Neural progenitor cell (in vitro differentiated cells): ENCODE measurements around the gene ALOX15. TPM values are rescaled to one million over a fixed set of nuclear protein-coding genes. Genes with fewer than 3 reads are reported as not detected.
"Not testable (repeated sequence)": the region's sequence is repeated elsewhere in the genome, so short reads cannot be mapped to it uniquely, and the experiment has no call there.

ENCODE experiments used
- DNase-seq: peaks from one replicate; pipeline ENCODE4 v3.0.0-alpha.2; 2016; ENCODE audit warnings: low spot score
- H2AFZ ChIP-seq: fragments of 200-600 bp; sonication (generic); replicated peaks from 2 replicates; pipeline ENCODE4 v1.6.1; 2016; ENCODE audit warnings: antibody characterized with exemption
- H3F3A ChIP-seq: fragments of 200-600 bp; sonication (generic); 2 replicates; pipeline ENCODE4 v1.6.1; 2016; ENCODE audit warnings: antibody characterized with exemption, low read depth
- H3K27ac ChIP-seq: fragments of 200-600 bp; sonication (generic); 2 replicates; pipeline ENCODE4 v1.5.1; 2016; ENCODE audit warnings: mild to moderate bottlenecking
- H3K27me3 ChIP-seq: fragments of 200-600 bp; sonication (generic); 2 replicates; pipeline ENCODE4 v1.6.1; 2016; ENCODE audit warnings: mild to moderate bottlenecking, moderate library complexity
- H3K36me3 ChIP-seq: fragments of 200-600 bp; sonication (generic); 2 replicates; pipeline ENCODE4 v1.5.1; 2016
- H3K4me1 ChIP-seq: fragments of 200-600 bp; sonication (generic); 2 replicates; pipeline ENCODE4 v1.6.1; 2016; ENCODE audit warnings: mixed run types
- H3K4me2 ChIP-seq: fragments of 200-600 bp; sonication (generic); 2 replicates; pipeline ENCODE4 v1.6.1; 2016
- H3K4me3 ChIP-seq: fragments of 200-600 bp; sonication (generic); 2 replicates; pipeline ENCODE4 v1.5.1; 2016
- H3K79me2 ChIP-seq: fragments of 200-600 bp; sonication (generic); 2 replicates; pipeline ENCODE4 v1.6.1; 2016; ENCODE audit warnings: low read depth
- H3K9ac ChIP-seq: fragments of 200-600 bp; sonication (generic); 2 replicates; pipeline ENCODE4 v1.6.1; 2016
- H3K9me3 ChIP-seq: fragments of 200-600 bp; sonication (generic); 2 replicates; pipeline ENCODE4 v1.5.1; 2016; ENCODE audit warnings: low read depth
- H4K20me1 ChIP-seq: fragments of 200-600 bp; sonication (generic); 2 replicates; pipeline ENCODE4 v1.6.1; 2016; ENCODE audit warnings: low read depth
- H3K27ac Mint-ChIP-seq: 3 replicates; pipeline ENCODE4 v1.8.0; 2021; ENCODE audit warnings: mixed read lengths
- H3K27me3 Mint-ChIP-seq: 2 replicates; pipeline ENCODE4 v1.8.0; 2022; ENCODE audit warnings: low read depth, mild to moderate bottlenecking, inconsistent platforms, moderate library complexity, mixed read lengths; ENCODE audit not compliant: insufficient read depth
- H3K36me3 Mint-ChIP-seq: 3 replicates; pipeline ENCODE4 v1.8.0; 2021; ENCODE audit warnings: mixed read lengths
- H3K4me1 Mint-ChIP-seq: 3 replicates; pipeline ENCODE4 v1.8.0; 2021; ENCODE audit warnings: mixed read lengths
- H3K4me3 Mint-ChIP-seq: 3 replicates; pipeline ENCODE4 v1.8.0; 2021; ENCODE audit warnings: mild to moderate bottlenecking, moderate library complexity, mixed read lengths
- H3K9me3 Mint-ChIP-seq: 3 replicates; pipeline ENCODE4 v1.8.0; 2020; ENCODE audit warnings: mixed read lengths
- CTCF ChIP-seq: fragments of 200-600 bp; sonication (generic); IDR thresholded peaks from 2 replicates; pipeline ENCODE4 v1.5.1; 2017; ENCODE audit warnings: antibody characterized with exemption, mild to moderate bottlenecking
- EZH2 ChIP-seq: fragments of 200-600 bp; sonication (generic); IDR thresholded peaks from 2 replicates; pipeline ENCODE4 v1.6.1; 2017; ENCODE audit warnings: antibody characterized with exemption, mild to moderate bottlenecking, moderate library complexity
- EZH2phosphoT487 ChIP-seq: fragments of 200-600 bp; sonication (generic); IDR thresholded peaks from 2 replicates; pipeline ENCODE4 v1.6.1; 2017; ENCODE audit warnings: antibody characterized with exemption
- total RNA-seq: library from RNA; depleted of rRNA; stranded (reverse); fragments of >200 nt; gene quantifications from 2 replicates; pipeline ENCODE4 v1.2.3, GENCODE V29; 2015; ENCODE audit warnings: low replicate concordance

Gene ALOX15
- total RNA-seq, 1 donor from 2014 or later: not detected

GRCh38 chr17:4591529-4591928 lies 49.9 kb downstream of the ALOX15 start:
- H3K4me3 Mint-ChIP-seq: no peak overlapping the region
- TF ChIP-seq EZH2 (no peak), CTCF (no peak), EZH2phosphoT487 (no peak)
- H3K9me3 Mint-ChIP-seq: no peaks in the 10 kb centered on the region
- H3K9me3 ChIP-seq: no peaks in the 10 kb centered on the region
- H3K4me1 Mint-ChIP-seq: peaks cover 3% of the 10 kb centered on the region
- H4K20me1 ChIP-seq: no peaks in the 10 kb centered on the region
- no peak overlapping the region for H2AFZ ChIP-seq
- H3K27me3 ChIP-seq: peaks cover 5% of the 10 kb centered on the region
- no peak overlapping the region for H3K9ac ChIP-seq
- no peaks in the 10 kb centered on the region for H3K36me3 ChIP-seq
- H3K4me2 ChIP-seq: no peak overlapping the region
- H3K27ac ChIP-seq: no peak overlapping the region
- peaks cover 15% of the 10 kb centered on the region for H3K27me3 Mint-ChIP-seq
- H3K4me3 ChIP-seq: no peak overlapping the region
- no peak for DNase-seq
- no peaks in the 10 kb centered on the region for H3F3A ChIP-seq
- no peak overlapping the region for H3K27ac Mint-ChIP-seq
- no peaks in the 10 kb centered on the region for H3K36me3 Mint-ChIP-seq
- H3K4me1 ChIP-seq: no peaks in the 10 kb centered on the region
- H3K79me2 ChIP-seq: no peaks in the 10 kb centered on the region

- Histone ChIP-seq H3K4me3 (no peak overlapping the region), H3K4me2 (no peak overlapping the region), H3F3A (no peaks in the 10 kb centered on the region), H3K4me1 (no peaks in the 10 kb centered on the region), H4K20me1 (no peaks in the 10 kb centered on the region), H3K27me3 (peaks cover 10% of the 10 kb centered on the region), H3K9me3 (no peaks in the 10 kb centered on the region), H3K36me3 (no peaks in the 10 kb centered on the region), H3K27ac (no peak overlapping the region), H3K9ac (no peak overlapping the region), H3K79me2 (no peaks in the 10 kb centered on the region), H2AFZ (no peak overlapping the region)
- DNase-seq: no peak
- Mint-ChIP-seq H3K36me3 (no peaks in the 10 kb centered on the region), H3K27ac (no peak overlapping the region), H3K4me1 (peaks cover 3% of the 10 kb centered on the region), H3K27me3 (peaks cover 20% of the 10 kb centered on the region), H3K4me3 (no peak overlapping the region), H3K9me3 (no peaks in the 10 kb centered on the region)
- TF ChIP-seq EZH2: no peak
- no peak for TF ChIP-seq EZH2phosphoT487
- no peak for TF ChIP-seq CTCF
Observed at GRCh38 chr17:4590981-4591453, 50.5 kb downstream of the ALOX15 start.

- H3K9me3 Mint-ChIP-seq, H3K27ac ChIP-seq, H3K27ac Mint-ChIP-seq, H3K4me1 Mint-ChIP-seq, H3K9me3 ChIP-seq, DNase-seq, H3K36me3 ChIP-seq, H3K4me2 ChIP-seq, H3K9ac ChIP-seq, H3K4me3 Mint-ChIP-seq, H3K79me2 ChIP-seq, H3K4me3 ChIP-seq, H3F3A ChIP-seq, H4K20me1 ChIP-seq, H3K36me3 Mint-ChIP-seq, H2AFZ ChIP-seq, H3K4me1 ChIP-seq: not testable (repeated sequence)
- peaks cover 20% of the 10 kb centered on the region for H3K27me3 ChIP-seq
- peaks cover 30% of the 10 kb centered on the region for H3K27me3 Mint-ChIP-seq
Observed at GRCh38 chr17:4590042-4590441, 51.4 kb downstream of the ALOX15 start.

- peaks cover 30% of the 10 kb centered on the region for H3K27me3 ChIP-seq
- Mint-ChIP-seq H3K27me3 (peaks cover 32% of the 10 kb centered on the region), H3K27ac (no peak overlapping the region), H3K9me3 (no peaks in the 10 kb centered on the region), H3K36me3 (no peaks in the 10 kb centered on the region), H3K4me3 (no peak overlapping the region), H3K4me1 (peaks cover 6% of the 10 kb centered on the region)
- no peaks in the 10 kb centered on the region for H4K20me1 ChIP-seq
- no peaks in the 10 kb centered on the region for H3K36me3 ChIP-seq
- H3F3A ChIP-seq: no peaks in the 10 kb centered on the region
- no peak overlapping the region for H3K9ac ChIP-seq
- no peak for TF ChIP-seq EZH2
- TF ChIP-seq EZH2phosphoT487: no peak
- H2AFZ ChIP-seq: no peak overlapping the region
- H3K4me1 ChIP-seq: peaks cover 9% of the 10 kb centered on the region
- H3K27ac ChIP-seq: no peak overlapping the region
- DNase-seq: no peak
- no peaks in the 10 kb centered on the region for H3K79me2 ChIP-seq
- no peaks in the 10 kb centered on the region for H3K9me3 ChIP-seq
- no peak overlapping the region for H3K4me3 ChIP-seq
- H3K4me2 ChIP-seq: no peak overlapping the region
Observed at GRCh38 chr17:4588898-4589625, 52.4 kb downstream of the ALOX15 start.
